ENCODE measurements around the gene RERG.

GRCh38 chr12:15059123-15059522, 162.1 kb downstream of the RERG start:
- TF ChIP-seq CTCF (conservative IDR thresholded peaks at IDR 0.05; ENCODE audit: low read depth in 2 of 2): no peak
- no peak for TF ChIP-seq POLR2AphosphoS5 (IDR thresholded peaks at IDR 0.05; ENCODE audit: low read depth)
